ENCODE results near the gene CRELD2. TPM values are rescaled to one million over a fixed set of nuclear protein-coding genes. Genes with fewer than 3 reads are reported as not detected.

The CRELD2 gene
- polyA plus RNA-seq, 2 of the 4 experiments (the other 2 are of a cell fraction) = 15.1 to 18.7 TPM

GRCh38 chr22:49941507-49942316 lies 23.3 kb downstream of the CRELD2 start:
- no peak for FAIRE-seq
- H3K9me3 ChIP-seq = no peaks in the 10 kb centered on the region
- no peak overlapping the region for H3K4me2 ChIP-seq
- 95% methylated on average over 13 of the region's 17 CpGs for WGBS (ENCODE audit: missing lambda C conversion rate)
- DNase-seq (ENCODE audit: low read depth in 1 of 2, low spot score in 1 of 2) = no peak
- CTCF ChIA-PET = interaction anchor here (1.6 kb wide), 1 partner anchor 89 kb away, joined by 3 read pairs; no protein-coding TSS in a partner anchor
- POLR2A ChIA-PET = no interaction called here
- no peak overlapping the region for H3K4me3 ChIP-seq
- TF ChIP-seq TP53 (CRISPR knock-in tag; IDR thresholded peaks at IDR 0.05) (no peak), POLR2AphosphoS2 (conservative IDR thresholded peaks at IDR 0.05; ENCODE audit: low read length) (no peak), ELK1 (IDR thresholded peaks at IDR 0.05; ENCODE audit: low read depth, low read length) (no peak), REST (IDR thresholded peaks at IDR 0.05) (no peak), CBX2 (IDR thresholded peaks at IDR 0.05; ENCODE audit: borderline replicate concordance, low read depth) (no peak), NR3C1 (IDR thresholded peaks at IDR 0.05) (no peak), HDAC2 (IDR thresholded peaks at IDR 0.05) (no peak), NFE2L2 (conservative IDR thresholded peaks at IDR 0.05; ENCODE audit: low read length) (no peak), ZNF302 (CRISPR knock-in tag; IDR thresholded peaks at IDR 0.05) (no peak), BCL3 (IDR thresholded peaks at IDR 0.05) (no peak), CTCF (IDR thresholded peaks at IDR 0.05) (no peak), CHD2 (IDR thresholded peaks at IDR 0.05; ENCODE audit: low read length, partially characterized antibody) (no peak), FOSL2 (IDR thresholded peaks at IDR 0.05) (no peak), FOSL2 (CRISPR knock-in tag; IDR thresholded peaks at IDR 0.05) (no peak), PHF8 (IDR thresholded peaks at IDR 0.05; ENCODE audit: borderline replicate concordance, low read depth) (no peak), EHF (CRISPR knock-in tag; IDR thresholded peaks at IDR 0.05) (no peak), CHD4 (IDR thresholded peaks at IDR 0.05; ENCODE audit: borderline replicate concordance) (no peak), ESRRA (IDR thresholded peaks at IDR 0.05; ENCODE audit: borderline replicate concordance, low read length) (no peak), HES2 (IDR thresholded peaks at IDR 0.05) (no peak)
- no peak for ATAC-seq
- H3K4me1 ChIP-seq = peaks cover 18% of the 10 kb centered on the region
- no peak overlapping the region for H3K27ac ChIP-seq

Data from A549 (cell line).